Stomach (tissue), 4 donors: ENCODE data around the gene AMDHD2.

Experiments used
- CTCF ChIP-seq, 7 experiments: fragments of 450-650 bp in 4 of 7; fragments of 200-600 bp in 3 of 7; sonication (generic) in 3 of 7; IDR thresholded peaks; one replicate each; pipeline ENCODE4 v1.5.1; 2016 to 2019; ENCODE audit warnings: antibody characterized with exemption in 7 of 7, control low read depth in 2 of 7, mild to moderate bottlenecking in 1 of 7
- EP300 ChIP-seq: sonication (generic); formaldehyde crosslinking; IDR thresholded peaks from one replicate; pipeline ENCODE4 v1.6.1; 2017; ENCODE audit warnings: antibody characterized with exemption
- POLR2A ChIP-seq, 4 donors: fragments of 450-650 bp; IDR thresholded peaks; one replicate each; pipeline ENCODE4 v1.6.1; 2016; ENCODE audit warnings: antibody characterized with exemption in 4 of 4, control low read depth in 2 of 4, mild to moderate bottlenecking in 1 of 4, moderate library complexity in 1 of 4
- POLR2AphosphoS5 ChIP-seq, 3 donors: sonication (generic); formaldehyde crosslinking; IDR thresholded peaks; one replicate each; pipeline ENCODE4 v1.6.1; 2016; ENCODE audit warnings: antibody characterized with exemption in 3 of 3

- no peak for TF ChIP-seq CTCF (IDR thresholded peaks at IDR 0.05)
- no peak for TF ChIP-seq POLR2A (IDR thresholded peaks at IDR 0.05)
- TF ChIP-seq POLR2AphosphoS5 (IDR thresholded peaks at IDR 0.05) = peak; percentile 56 to 87 (median 72)
- TF ChIP-seq EP300 = no peak
These were observed 45.2 kb upstream of the AMDHD2 start, which contains the start of gene TBC1D24 for GRCh38 chr16:2474877-2475412.
